CD4-positive, alpha-beta T cell treated with Interleukin-15 for 4 hours (primary cell): ENCODE measurements around the gene KRTAP4-8.
"Not testable (repeated sequence)": the region's sequence is repeated elsewhere in the genome, so short reads cannot be mapped to it uniquely, and the experiment has no call there.

Experiments used
- DNase-seq: peaks from one replicate; pipeline ENCODE4 v3.0.0-alpha.2; 2020; ENCODE audit warnings: low spot score

Gene KRTAP4-8

GRCh38 chr17:41098042-41098441 is at the start of gene KRTAP4-8:
KRTAP4-8 (minus strand) TSS chr17:41098142; CDS start chr17:41098084, 58 bp downstream.
- no peak for DNase-seq

DNA sequence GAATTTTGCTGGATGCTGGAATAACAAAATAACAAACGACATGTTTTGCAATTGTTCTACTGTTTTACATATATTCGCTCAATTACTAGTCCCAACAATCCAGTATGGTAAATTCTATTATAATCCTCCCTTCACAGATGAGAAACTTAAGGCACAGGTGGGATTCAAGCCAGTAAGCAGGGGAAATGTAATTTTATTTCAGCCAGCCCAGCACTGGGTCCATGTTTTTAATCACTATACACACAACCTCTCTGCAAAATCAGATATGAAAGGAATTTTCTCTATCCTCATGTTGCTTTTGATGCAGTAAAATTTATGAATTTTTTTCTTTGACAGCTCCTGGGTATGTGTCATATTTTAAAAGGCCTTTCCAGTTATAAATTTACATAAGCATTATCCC is 47.3 kb upstream of the KRTAP4-8 start:
- no peak for DNase-seq

DNA sequence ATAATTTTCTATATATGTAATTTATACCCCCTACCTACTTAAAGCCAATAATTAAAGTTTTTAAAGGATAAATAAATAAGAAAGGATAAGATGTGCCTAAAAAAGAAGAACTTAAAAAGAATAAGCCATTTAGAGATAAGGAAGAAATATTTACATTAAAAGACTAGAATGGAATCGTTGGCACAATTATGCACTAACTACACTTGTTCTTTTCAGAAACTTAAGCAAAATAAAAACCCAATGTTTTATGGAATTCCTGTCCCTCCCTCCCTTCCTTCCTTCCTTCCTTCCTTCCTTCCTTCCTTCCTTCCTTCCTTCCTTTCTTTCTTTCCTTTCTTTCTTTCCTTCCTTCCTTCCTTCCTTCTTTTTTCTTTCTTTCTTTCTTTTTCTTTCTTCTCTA is 46.9 kb upstream of the KRTAP4-8 start:
- no peak for DNase-seq

DNA sequence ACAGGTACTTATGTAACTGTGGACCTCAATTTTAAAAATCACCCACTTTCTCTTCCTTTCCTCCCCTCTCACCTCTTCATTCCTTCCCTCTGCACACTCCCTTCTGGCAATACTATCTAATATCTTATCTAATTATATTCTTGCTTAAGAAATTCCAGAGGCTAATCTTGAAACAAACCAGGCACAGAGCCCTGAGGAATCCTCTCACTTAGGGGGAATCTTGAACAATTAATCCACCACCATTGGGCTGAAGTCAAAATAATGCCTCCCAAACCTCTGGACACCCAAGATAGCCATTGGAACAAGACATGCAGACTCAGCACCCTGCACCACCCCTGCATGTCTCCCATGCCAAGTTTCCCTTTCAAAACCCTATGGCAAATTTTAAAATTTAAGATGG is 43.4 kb upstream of the KRTAP4-8 start:
- DNase-seq, result no peak

DNA sequence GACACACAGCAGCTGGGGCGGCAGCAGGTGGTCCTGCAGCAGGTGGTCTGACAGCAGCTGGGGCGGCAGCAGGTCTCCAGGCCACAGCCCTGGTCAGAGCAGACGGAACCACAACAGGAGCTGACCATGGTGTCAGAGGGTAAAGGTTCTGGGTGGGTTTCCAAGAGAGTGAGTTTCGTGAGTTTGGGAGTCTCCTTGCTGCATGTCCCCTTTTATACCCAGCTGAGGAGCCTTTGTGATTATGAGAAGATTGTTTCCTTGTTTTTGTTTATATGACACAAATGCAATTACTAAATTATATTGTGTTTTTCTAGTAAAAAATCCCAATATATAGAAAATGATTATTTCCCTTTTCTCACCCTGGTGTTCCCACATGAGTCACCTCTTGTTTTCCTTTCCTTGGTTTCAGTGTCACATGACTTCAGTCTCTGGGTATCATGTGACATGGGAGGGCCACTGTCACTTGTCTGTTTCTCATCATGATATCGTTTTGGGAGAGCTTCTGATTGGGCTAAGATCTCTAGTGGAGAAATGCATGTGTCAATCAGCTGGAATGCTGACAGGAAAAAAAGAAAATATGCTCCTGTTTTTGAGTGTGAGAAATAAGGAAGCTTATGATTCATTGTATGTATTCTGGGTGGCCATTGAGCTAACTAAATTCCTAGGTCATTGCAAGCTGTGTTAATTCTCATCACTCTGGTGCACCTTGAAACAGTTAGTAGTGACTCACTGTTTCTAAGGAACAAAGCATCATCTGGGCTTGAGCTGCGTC is 42.6 kb upstream of the KRTAP4-8 start, which contains the start of gene KRTAP4-6:
TSS of gene KRTAP4-6 (minus strand) at position 185 of the 772 bp plus-strand sequence. CDS start at position 128, 57 bp downstream.
- no peak for DNase-seq

- not testable (repeated sequence) for DNase-seq
Measured at GRCh38 chr17:41139865-41140264, 41.9 kb upstream of the KRTAP4-8 start.

GRCh38 chr17:41133880-41134735 is 36.2 kb upstream of the KRTAP4-8 start:
- no peak for DNase-seq

GRCh38 chr17:41131979-41132378 is 34.0 kb upstream of the KRTAP4-8 start:
- no peak for DNase-seq

GRCh38 chr17:41127371-41127770 is 29.4 kb upstream of the KRTAP4-8 start:
- no peak for DNase-seq

DNA sequence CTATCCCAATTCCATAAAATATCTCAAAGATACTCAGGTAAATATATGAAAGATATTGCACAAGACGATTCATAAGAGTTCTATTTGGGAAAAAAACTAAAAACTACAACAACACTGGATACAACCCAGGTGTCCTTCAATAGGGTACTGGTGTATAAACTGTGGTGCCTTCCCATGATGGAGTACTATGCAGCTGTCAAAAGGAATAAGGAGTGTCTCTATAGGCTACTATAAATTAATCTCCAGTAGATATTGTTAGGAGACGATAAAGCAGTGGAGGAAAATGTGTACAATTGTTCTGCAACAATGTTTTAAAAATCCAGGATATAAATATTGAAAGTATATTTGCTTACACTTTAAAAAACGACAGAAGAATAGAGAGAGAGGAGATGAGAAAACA is 28.5 kb upstream of the KRTAP4-8 start:
- no peak for DNase-seq

DNA sequence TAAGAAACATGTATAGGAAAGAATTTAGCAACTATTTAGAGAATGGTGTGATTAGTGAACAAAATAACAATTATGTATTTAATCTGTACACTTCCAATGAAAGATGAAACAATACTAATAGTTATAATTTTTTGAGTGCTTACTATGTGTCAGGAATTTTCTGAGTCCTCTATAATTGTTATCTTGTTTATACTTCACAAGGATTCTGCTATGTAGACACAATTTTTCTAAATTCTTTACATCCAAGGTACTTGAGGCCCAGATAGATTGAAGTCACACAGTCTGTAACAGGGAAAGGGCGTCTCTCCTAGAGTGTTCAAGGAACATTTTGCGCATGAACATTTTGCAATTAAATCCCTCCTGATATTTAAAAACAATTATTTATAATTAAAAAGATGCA is 27.1 kb upstream of the KRTAP4-8 start:
- DNase-seq, result no peak

- DNase-seq, result not testable (repeated sequence)
Measured at GRCh38 chr17:41123991-41124371, 26.0 kb upstream of the KRTAP4-8 start, which contains the start of gene KRTAP4-12. KRTAP4-12 (minus strand) TSS chr17:41124182; CDS start chr17:41124122, 60 bp downstream.

- not testable (repeated sequence) for DNase-seq
Measured at GRCh38 chr17:41123292-41123990, 25.5 kb upstream of the KRTAP4-8 start.

GRCh38 chr17:41121742-41122141 is 23.8 kb upstream of the KRTAP4-8 start:
- DNase-seq, result no peak

DNA sequence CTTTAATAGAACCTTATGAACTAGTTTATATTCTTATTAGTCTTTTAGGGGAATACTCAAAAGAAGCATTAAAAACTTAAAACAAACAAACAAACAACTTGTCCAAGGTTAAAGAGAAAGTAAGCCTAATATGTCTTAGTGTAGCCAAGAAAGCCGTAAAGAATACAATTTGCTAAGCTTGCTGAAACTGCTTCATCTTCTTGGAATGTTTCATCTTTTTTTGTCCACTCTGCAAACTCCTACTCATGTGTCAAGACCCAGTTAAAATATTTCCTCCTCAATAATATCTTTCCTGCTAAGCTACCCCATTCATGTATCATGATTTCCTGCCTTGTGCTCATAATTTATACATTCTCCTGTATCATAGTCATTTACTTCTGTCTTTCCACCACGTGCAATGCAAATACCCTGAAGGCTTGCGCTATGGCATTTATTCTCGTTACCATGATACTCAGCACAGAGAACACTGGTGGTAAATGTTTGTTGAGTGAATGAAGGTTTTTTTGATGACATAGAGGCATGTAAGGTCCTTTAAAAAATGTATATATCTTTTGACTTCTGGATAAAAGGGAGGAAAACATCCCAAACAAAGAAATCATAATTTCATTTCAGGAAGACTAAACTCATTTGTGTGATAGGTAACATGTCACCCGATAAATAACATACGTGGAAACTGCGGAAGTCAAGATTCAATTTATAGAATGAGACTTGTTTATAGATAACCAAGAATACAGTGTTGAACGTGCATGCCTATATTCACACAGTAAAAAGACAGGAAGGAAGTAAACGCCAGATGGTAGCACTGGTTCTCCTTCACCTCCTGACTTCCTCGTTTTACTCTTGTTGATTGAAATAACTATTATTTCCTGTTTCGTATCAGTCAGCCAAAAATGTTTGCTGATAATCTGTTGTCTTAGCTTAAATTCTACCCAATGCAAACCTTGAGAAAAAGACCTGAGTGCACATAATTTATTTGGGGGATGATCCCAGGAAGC is 22.1 kb upstream of the KRTAP4-8 start:
- peak; percentile 13 for DNase-seq

DNA sequence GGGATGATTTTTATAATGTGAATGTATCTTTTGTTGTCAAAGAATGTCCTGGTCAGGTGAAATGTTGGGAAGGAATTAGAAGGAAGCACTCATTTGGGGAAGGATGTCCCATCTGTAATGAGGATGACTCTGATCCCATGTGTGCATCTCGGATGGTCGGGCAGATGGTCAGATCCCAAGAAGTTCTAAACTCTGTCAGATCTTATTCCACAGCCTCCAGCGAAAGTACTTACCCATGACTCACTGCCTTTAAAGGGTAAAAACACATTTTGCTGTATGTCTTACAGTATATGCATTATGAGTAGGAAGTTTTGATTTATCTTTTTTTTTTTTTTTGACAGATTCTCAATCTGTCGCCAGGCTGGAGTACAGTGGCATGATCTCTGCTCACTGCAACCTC is 20.8 kb upstream of the KRTAP4-8 start:
- DNase-seq, result no peak

GRCh38 chr17:41117846-41118386 is 20.0 kb upstream of the KRTAP4-8 start, which contains the start of gene KRTAP4-11:
KRTAP4-11 (minus strand) TSS chr17:41118373; CDS start chr17:41118315, 58 bp downstream.
- not testable (repeated sequence) for DNase-seq

GRCh38 chr17:41116297-41116696 is 18.4 kb upstream of the KRTAP4-8 start:
- no peak for DNase-seq

GRCh38 chr17:41111151-41111885 is 13.4 kb upstream of the KRTAP4-8 start:
- no peak for DNase-seq
